Measurements from ENCODE around the gene PIEZO1.

Gene PIEZO1

GRCh38 chr16:88714420-88715302 lies 70.4 kb downstream of the PIEZO1 start:
- no peak for DNase-seq

GRCh38 chr16:88713568-88714419 lies 71.2 kb downstream of the PIEZO1 start:
- DNase-seq = no peak

- DNase-seq = no peak
Measured at GRCh38 chr16:88713054-88713453, 72.0 kb downstream of the PIEZO1 start.

GRCh38 chr16:88712362-88712979 lies 72.5 kb downstream of the PIEZO1 start:
- DNase-seq = no peak

- no peak for DNase-seq
Measured at GRCh38 chr16:88711750-88712340, 73.2 kb downstream of the PIEZO1 start.

GRCh38 chr16:88710556-88710955 lies 74.5 kb downstream of the PIEZO1 start:
- DNase-seq = no peak

GRCh38 chr16:88706965-88707826 lies 77.8 kb downstream of the PIEZO1 start:
- no peak for DNase-seq

- DNase-seq = peak; percentile 41
Measured at GRCh38 chr16:88706229-88706964, 78.6 kb downstream of the PIEZO1 start, which contains the start of the genes CTU2 and RNF166. CTU2 (plus strand) TSS chr16:88706503; CDS start chr16:88706531, 28 bp downstream. RNF166 (minus strand) TSS chr16:88706408; CDS start chr16:88706325, 83 bp downstream.

GRCh38 chr16:88705801-88706228 lies 79.2 kb downstream of the PIEZO1 start:
- DNase-seq = no peak

- peak; percentile 4 for DNase-seq
Measured at GRCh38 chr16:88705076-88705684, 79.8 kb downstream of the PIEZO1 start.

- peak; percentile 94 for DNase-seq
Measured at GRCh38 chr16:88703486-88704309, 81.3 kb downstream of the PIEZO1 start.

- DNase-seq = peak; percentile 61
Measured at GRCh38 chr16:88702371-88703210, 82.4 kb downstream of the PIEZO1 start.

GRCh38 chr16:88701581-88702370 lies 83.2 kb downstream of the PIEZO1 start:
- no peak for DNase-seq

GRCh38 chr16:88700636-88701482 lies 84.2 kb downstream of the PIEZO1 start:
- DNase-seq = peak; percentile 96

GRCh38 chr16:88700322-88700635 lies 84.7 kb downstream of the PIEZO1 start:
- DNase-seq = no peak

- DNase-seq = no peak
Measured at GRCh38 chr16:88699180-88699579, 85.8 kb downstream of the PIEZO1 start.

GRCh38 chr16:88698646-88699045 lies 86.4 kb downstream of the PIEZO1 start:
- no peak for DNase-seq

All from GF-D8 (cell line).